Heart left ventricle (tissue), 16 donors: ENCODE data around the gene OPHN1. TPM values are rescaled to one million over a fixed set of nuclear protein-coding genes. Genes with fewer than 3 reads are reported as not detected.
"Not testable (repeated sequence)": the region's sequence is repeated elsewhere in the genome, so short reads cannot be mapped to it uniquely, and the experiment has no call there.

Experiments
- ATAC-seq, 4 donors: fragments of 200-7000 bp; cut with Tn5 transposase; one replicate each; pipeline ENCODE4 v1.9.1; 2020 to 2022; ENCODE audit warnings: moderate library complexity in 4 of 4, mild to moderate bottlenecking in 3 of 4, moderate number of reproducible peaks in 1 of 4
- DNase-seq, 5 donors: peaks; one replicate each; pipeline ENCODE4 v3.0.0-alpha.2; 2020
- H3K27ac ChIP-seq, 12 donors: fragments of 200-600 bp; sonication (generic) in 4 of 12; one replicate each; pipeline versions ENCODE4 v1.5.0 to v1.8.0; 2016 to 2022; ENCODE audit warnings: mild to moderate bottlenecking in 2 of 12
- H3K27me3 ChIP-seq, 9 donors: fragments of 200-600 bp; sonication (generic) in 2 of 9; one replicate each; pipeline versions ENCODE4 v1.5.1 to v1.8.0; 2016 to 2022; ENCODE audit warnings: mild to moderate bottlenecking in 3 of 9
- H3K36me3 ChIP-seq, 9 donors: fragments of 200-600 bp; sonication (generic) in 2 of 9; one replicate each; pipeline versions ENCODE4 v1.5.0 to v1.8.0; 2018 to 2022; ENCODE audit warnings: mild to moderate bottlenecking in 2 of 9
- H3K4me1 ChIP-seq, 12 donors: fragments of 200-600 bp; sonication (generic) in 4 of 12; one replicate each; pipeline versions ENCODE4 v1.5.0 to v1.8.0; 2016 to 2022; ENCODE audit warnings: mild to moderate bottlenecking in 3 of 12
- H3K4me3 ChIP-seq, 12 donors: fragments of 200-600 bp; sonication (generic) in 4 of 12; one replicate each; pipeline versions ENCODE4 v1.5.0 to v1.8.0; 2017 to 2022; ENCODE audit warnings: mild to moderate bottlenecking in 9 of 12, moderate library complexity in 4 of 12
- H3K9me3 ChIP-seq, 12 donors: fragments of 200-600 bp; sonication (generic) in 4 of 12; one replicate each; pipeline versions ENCODE4 v1.5.0 to v1.8.0; 2016 to 2022; ENCODE audit warnings: mild to moderate bottlenecking in 1 of 12
- POLR2A ChIP-seq, 2 donors: fragments of 450-650 bp; IDR thresholded peaks; one replicate each; pipeline ENCODE4 v1.6.1; 2017; ENCODE audit warnings: antibody characterized with exemption in 2 of 2, mild to moderate bottlenecking in 2 of 2, moderate library complexity in 2 of 2
- WGBS, 4 donors: extraction: QIAGEN DNeasy Blood & Tissue Kit in 2 of 4; methylation state at CpG; one replicate each; pipeline versions ENCODE4 v1.1.5 to v1.1.7; 2013 to 2018; 5-methylcytosine and 5-hydroxymethylcytosine counted together
- intact Hi-C, 10 donors: fragments of 100-400 bp; cut with DNase I; formaldehyde crosslinking; loops; one replicate each; pipeline versions ENCODE4 v1.11.1 to v1.14.2; 2022
- polyA plus RNA-seq, 2 donors: library from polyadenylated mRNA; stranded (reverse); fragments of 200-250 nt; gene quantifications; one replicate each; pipeline ENCODE4 v1.2.3, GENCODE V29; 2013
- total RNA-seq, 9 donors: library from RNA; depleted of rRNA in 2 of 9; stranded (reverse); fragments of >200 nt in 2 of 9; fragmentation: NEBNext Ultra II Directional in 3 of 9; extraction: Animal tissue kit (Norgen Biotek cat#: 25700) in 3 of 9; gene quantifications; one replicate each; pipeline versions ENCODE4 v1.1.0 to v1.2.4, GENCODE V29; 2016 to 2023
- TF ChIP-seq, protein P1 (sequence below), 12 donors: fragments of 200-600 bp; sonication (generic) in 4 of 12; IDR thresholded peaks; one replicate each; pipeline versions ENCODE4 v1.5.0 to v1.8.0; 2018 to 2022; ENCODE audit warnings: antibody characterized with exemption in 12 of 12, mild to moderate bottlenecking in 5 of 12
- donor health status: ischemic (EF 13 %, LVEDD 7.1; RV severe dilation, severe dysfunction).
- donor health status: healthy with polysubstance abuse.
- donor health status: DM: no; HTN: yes; CAD: no.
- donor health status: DM: no; HTN: no; CAD: no.
- donor health status: ischemic (EF 25% LVEDD 6.9; RV normal size, moderate dysfunction).
- donor health status: ischemic (EF 25% LVEDD 5.7; RV mildly dilated, moderate dysfunction).
- donor health status: healthy.
- donor health status: DM: yes; HTN: yes; CAD: no.
- donor health status: ischemic (EF 35%, LVEDD 5.7; RV mildly dilated, moderate dysfunction).
- donor health status: nonischemic (EF 11% LVEDD 7.7; RV severe dilation, severe dysfunction).
- donor health status: DM: yes; HTN: yes; CAD: no.
- donor health status: PGD.
- donor health status: ischemic (EF 29% LVEDD 5.4; RV normal size, mild dysfunction).
- donor health status: nonischemic (EF 23%, LVEDD 6.1; RV moderate dilation, normal function).

The OPHN1 gene
- total and polyA plus RNA-seq, 11 donors, result 0.95 to 9.6 (median 5.7) TPM

DNA sequence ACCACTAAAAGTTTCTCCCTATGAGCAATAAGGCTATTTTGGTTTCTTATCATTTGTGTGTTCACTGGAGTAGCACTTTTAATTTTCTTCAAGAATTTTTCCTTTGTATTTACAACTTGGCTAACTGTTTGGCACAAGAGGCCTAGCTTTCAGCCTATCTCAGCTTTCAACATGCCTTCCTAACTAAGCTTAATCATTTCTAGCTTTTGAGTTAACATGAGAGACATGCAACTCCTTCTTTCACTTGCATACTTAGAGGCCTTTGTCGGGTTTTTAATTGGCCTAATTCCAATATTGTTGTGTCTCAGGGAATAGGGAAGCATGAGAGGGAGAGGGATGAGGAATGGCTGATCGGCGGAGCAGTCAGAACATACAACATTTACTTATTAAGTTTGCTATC, 349.8 kb downstream of the OPHN1 start:
- ATAC-seq, result peak in 1 of 4 donors; percentile 26

DNA sequence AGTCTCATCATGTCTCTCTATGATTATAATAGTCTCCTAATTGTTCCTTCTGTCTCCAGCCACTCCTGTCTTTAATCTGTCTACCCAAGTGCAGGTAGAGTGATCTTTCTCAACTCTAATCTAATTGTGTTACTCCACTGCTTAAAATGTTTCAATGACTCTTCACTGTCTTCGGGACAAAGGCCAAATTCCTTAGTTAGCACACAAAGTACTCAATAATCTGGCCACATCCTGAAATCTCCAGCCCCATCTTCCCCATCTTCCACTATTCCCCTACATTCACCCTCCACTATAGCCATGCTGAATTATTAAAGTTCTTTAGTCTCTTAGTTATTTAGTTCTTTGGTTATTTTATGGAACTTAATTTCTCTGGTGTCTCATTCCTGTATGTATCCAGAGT, 353.3 kb downstream of the OPHN1 start:
- intact Hi-C loops, result loop anchor here in 1 of 10 donors (10.0 kb wide), 1 partner anchor 355 kb away; no protein-coding TSS in a partner anchor
- no peak for ATAC-seq
- DNase-seq, result no peak
- Histone ChIP-seq H3K36me3 (no peaks in the 10 kb centered on the region), H3K4me3 (no peak overlapping the region), H3K27ac (no peak overlapping the region), H3K9me3 (peaks cover 0 to 6% (median 0%) of the 10 kb centered on the region in 12 donors), H3K4me1 (no peaks in the 10 kb centered on the region), H3K27me3 (no peaks in the 10 kb centered on the region)
- TF ChIP-seq, protein P1, sequence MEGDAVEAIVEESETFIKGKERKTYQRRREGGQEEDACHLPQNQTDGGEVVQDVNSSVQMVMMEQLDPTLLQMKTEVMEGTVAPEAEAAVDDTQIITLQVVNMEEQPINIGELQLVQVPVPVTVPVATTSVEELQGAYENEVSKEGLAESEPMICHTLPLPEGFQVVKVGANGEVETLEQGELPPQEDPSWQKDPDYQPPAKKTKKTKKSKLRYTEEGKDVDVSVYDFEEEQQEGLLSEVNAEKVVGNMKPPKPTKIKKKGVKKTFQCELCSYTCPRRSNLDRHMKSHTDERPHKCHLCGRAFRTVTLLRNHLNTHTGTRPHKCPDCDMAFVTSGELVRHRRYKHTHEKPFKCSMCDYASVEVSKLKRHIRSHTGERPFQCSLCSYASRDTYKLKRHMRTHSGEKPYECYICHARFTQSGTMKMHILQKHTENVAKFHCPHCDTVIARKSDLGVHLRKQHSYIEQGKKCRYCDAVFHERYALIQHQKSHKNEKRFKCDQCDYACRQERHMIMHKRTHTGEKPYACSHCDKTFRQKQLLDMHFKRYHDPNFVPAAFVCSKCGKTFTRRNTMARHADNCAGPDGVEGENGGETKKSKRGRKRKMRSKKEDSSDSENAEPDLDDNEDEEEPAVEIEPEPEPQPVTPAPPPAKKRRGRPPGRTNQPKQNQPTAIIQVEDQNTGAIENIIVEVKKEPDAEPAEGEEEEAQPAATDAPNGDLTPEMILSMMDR (IDR thresholded peaks at IDR 0.05), result no peak
- TF ChIP-seq POLR2A (IDR thresholded peaks at IDR 0.05), result no peak
- WGBS, 4 donors, result 52 to 92% (median 69%) methylated on average over 1 of the region's 1 CpG

More for the DNA sequence above, 349.8 kb downstream of the OPHN1 start:
- intact Hi-C loops, result loop anchor here in 1 of 10 donors (10.0 kb wide), 1 partner anchor 359 kb away; no protein-coding TSS in a partner anchor
- no peak overlapping the region for H3K27ac ChIP-seq
- peaks cover 0 to 7% (median 0%) of the 10 kb centered on the region in 12 donors for H3K4me1 ChIP-seq
- H3K36me3 ChIP-seq, result no peaks in the 10 kb centered on the region
- peaks cover 0 to 2% (median 0%) of the 10 kb centered on the region in 9 donors for H3K27me3 ChIP-seq
- no peak overlapping the region for H3K4me3 ChIP-seq
- WGBS, 4 donors, result 54 to 71% (median 56%) methylated on average over 3 of the region's 3 CpGs
- TF ChIP-seq, protein P1 (IDR thresholded peaks at IDR 0.05), result no peak
- TF ChIP-seq POLR2A (IDR thresholded peaks at IDR 0.05), result no peak
- peaks cover 0 to 6% (median 0%) of the 10 kb centered on the region in 12 donors for H3K9me3 ChIP-seq
- no peak for DNase-seq

DNA sequence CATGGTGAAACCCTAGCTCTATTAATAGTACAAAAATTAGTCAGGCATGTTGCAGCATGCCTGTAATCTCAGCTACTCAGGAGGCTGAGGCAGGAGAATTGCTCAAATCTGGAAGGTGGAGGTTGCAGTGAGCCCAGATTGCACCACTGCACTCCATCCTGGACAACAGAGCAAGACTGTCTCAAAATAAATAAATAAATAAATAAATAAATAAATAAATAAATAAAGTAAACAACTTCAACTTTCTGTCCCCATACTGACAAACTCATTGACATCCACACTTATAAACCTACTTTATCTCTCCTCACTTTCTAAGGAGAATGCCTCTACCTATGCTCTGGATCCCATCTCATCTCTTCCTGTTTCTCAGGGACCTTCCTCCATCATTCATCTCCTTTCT, 354.5 kb downstream of the OPHN1 start:
- ATAC-seq, intact Hi-C loops, H3K27ac ChIP-seq, DNase-seq, H3K4me3 ChIP-seq, H3K9me3 ChIP-seq, H3K27me3 ChIP-seq, H3K4me1 ChIP-seq, H3K36me3 ChIP-seq: not testable (repeated sequence)

DNA sequence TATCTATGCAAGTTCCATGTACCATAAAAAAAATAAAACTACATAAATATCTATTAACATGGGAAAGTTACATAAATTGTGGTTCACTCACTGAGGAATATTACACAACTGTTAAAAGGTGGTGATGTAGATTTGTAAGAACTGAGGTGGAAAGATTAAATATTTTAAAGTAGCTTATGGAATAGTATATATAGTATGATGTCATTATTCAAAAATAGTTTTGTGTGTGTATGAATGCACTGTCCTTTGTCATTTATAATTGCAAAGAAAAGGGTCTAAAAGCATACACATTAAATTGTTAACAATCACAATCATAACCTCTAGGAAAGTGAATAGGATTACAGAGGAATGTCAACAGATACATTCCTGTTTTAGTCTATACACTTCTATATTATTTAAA, 355.9 kb downstream of the OPHN1 start:
- intact Hi-C loops, result no loop called here
- Histone ChIP-seq H3K36me3 (peaks cover 0 to under 1% (median 0%) of the 10 kb centered on the region in 9 donors), H3K4me3 (no peak overlapping the region), H3K4me1 (no peaks in the 10 kb centered on the region), H3K27ac (no peak overlapping the region), H3K9me3 (peaks cover 0 to 2% (median 0%) of the 10 kb centered on the region in 12 donors), H3K27me3 (no peaks in the 10 kb centered on the region)
- no peak for DNase-seq
- TF ChIP-seq, protein P1 (IDR thresholded peaks at IDR 0.05), result no peak
- no peak for TF ChIP-seq POLR2A (IDR thresholded peaks at IDR 0.05)
- ATAC-seq, result no peak

DNA sequence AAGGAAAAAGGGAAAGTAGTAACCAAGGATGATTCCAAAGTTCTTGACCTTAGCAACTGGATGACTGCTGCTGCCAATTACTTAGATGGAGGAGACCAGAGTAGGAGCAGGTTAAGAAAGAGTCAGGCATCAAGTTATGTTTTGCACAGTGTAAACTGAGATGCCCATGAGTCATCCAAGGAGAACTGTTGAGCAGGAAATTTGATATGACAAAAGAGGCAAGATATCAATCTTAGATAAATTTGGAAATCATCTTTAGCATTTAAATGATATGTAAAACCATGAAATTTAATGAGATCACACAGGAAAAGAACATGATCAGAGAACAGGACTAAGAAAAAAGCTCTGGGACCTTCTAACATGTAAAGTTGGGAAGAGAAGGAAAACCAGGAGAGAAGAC, 361.3 kb downstream of the OPHN1 start:
- intact Hi-C loops, result no loop called here
- Histone ChIP-seq H3K4me1 (no peaks in the 10 kb centered on the region), H3K4me3 (no peak overlapping the region), H3K36me3 (peaks cover 0 to 3% (median 0%) of the 10 kb centered on the region in 9 donors), H3K27me3 (no peaks in the 10 kb centered on the region), H3K27ac (no peak overlapping the region), H3K9me3 (no peaks in the 10 kb centered on the region)
- ATAC-seq, result no peak
- no peak for DNase-seq
- TF ChIP-seq, protein P1 (IDR thresholded peaks at IDR 0.05), result no peak
- no peak for TF ChIP-seq POLR2A (IDR thresholded peaks at IDR 0.05)

DNA sequence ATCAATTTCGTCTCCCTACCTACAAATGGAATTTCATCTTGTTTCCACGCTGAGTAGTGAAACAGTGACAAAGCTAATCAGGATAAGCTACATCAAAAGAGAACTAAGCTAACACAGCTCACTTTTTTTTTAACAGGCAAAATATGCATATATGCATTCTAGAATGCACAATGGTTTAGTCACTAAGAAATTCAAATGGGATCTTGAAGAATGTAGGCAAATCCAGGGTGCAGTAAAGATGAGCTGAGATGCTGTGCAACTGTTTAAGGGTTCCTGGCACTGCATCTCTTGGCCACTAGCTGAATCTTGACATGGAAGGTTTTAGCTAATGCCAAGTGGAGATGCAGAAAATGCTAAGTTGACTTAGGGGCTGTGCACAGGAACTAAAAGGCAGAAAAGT, 363.2 kb downstream of the OPHN1 start:
- 60 to 100% (median 79%) methylated on average over 2 of the region's 2 CpGs for WGBS, 4 donors
- intact Hi-C loops, result not testable (repeated sequence)

More for the DNA sequence above, 363.2 kb downstream of the OPHN1 start:
- ATAC-seq, DNase-seq, H3K27me3 ChIP-seq, H3K27ac ChIP-seq, H3K4me3 ChIP-seq, H3K9me3 ChIP-seq, H3K36me3 ChIP-seq, H3K4me1 ChIP-seq: not testable (repeated sequence)
